ENCODE results near the gene NPLOC4. TPM values are rescaled to one million over a fixed set of nuclear protein-coding genes. Genes with fewer than 3 reads are reported as not detected.
"Not testable (repeated sequence)": the region's sequence is repeated elsewhere in the genome, so short reads cannot be mapped to it uniquely, and the experiment has no call there.

The NPLOC4 gene
- total RNA-seq, 3 donors from 2014 or later, result 153 to 201 (median 167) TPM

DNA sequence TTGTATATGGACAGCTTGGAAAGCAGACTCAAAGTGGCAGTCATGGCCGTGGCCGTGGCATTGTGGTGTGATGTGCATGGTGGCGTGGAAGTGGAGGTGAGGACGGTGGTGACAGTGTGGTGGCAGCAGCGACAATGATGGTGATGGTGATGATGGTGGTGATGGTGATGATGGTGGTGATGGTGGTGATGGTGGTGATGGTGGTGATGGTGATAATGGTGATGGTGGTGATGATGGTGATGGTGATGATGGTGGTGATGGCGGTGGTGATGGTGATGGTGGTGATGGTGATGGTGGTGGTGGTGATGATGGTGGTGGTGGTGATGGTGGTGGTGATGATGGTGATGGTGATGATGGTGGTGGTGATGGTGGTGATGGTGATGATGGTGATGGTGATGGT lies 105.9 kb downstream of the NPLOC4 start:
- DNase-seq; ATAC-seq; H3K4me3 Mint-ChIP-seq; H3K9me3 Mint-ChIP-seq; H3K4me1 Mint-ChIP-seq (ENCODE audit: low read depth); H3K36me3 Mint-ChIP-seq (ENCODE audit: insufficient read depth): not testable (repeated sequence)
- peaks cover 18% of the 10 kb centered on the region for H3K27me3 Mint-ChIP-seq (ENCODE audit: low read depth)

DNA sequence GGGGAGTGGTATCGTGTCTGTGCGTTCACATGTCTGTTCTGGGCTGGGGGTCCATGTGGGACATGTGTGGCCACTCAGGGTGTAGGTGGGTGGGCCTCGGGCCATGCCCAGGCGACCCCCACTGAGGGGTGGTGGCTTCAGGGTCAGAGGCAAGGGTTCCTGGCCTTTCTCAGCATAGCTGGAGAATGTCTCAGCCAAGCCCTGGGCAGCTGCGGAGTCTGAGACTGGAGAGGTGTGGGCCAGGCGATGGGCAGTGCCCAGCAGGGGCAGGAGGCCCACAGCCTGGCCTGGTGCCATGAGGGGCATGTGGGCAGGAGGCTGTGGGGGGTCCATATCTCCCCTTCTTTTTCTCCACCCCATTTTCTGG lies 107.5 kb downstream of the NPLOC4 start:
- Mint-ChIP-seq H3K4me3 (no peak overlapping the region), H3K4me1 (ENCODE audit: low read depth) (no peaks in the 10 kb centered on the region), H3K36me3 (ENCODE audit: insufficient read depth) (no peaks in the 10 kb centered on the region), H3K9me3 (no peaks in the 10 kb centered on the region), H3K27me3 (ENCODE audit: low read depth) (peaks cover 24% of the 10 kb centered on the region)
- DNase-seq, result no peak
- ATAC-seq, result no peak

DNA sequence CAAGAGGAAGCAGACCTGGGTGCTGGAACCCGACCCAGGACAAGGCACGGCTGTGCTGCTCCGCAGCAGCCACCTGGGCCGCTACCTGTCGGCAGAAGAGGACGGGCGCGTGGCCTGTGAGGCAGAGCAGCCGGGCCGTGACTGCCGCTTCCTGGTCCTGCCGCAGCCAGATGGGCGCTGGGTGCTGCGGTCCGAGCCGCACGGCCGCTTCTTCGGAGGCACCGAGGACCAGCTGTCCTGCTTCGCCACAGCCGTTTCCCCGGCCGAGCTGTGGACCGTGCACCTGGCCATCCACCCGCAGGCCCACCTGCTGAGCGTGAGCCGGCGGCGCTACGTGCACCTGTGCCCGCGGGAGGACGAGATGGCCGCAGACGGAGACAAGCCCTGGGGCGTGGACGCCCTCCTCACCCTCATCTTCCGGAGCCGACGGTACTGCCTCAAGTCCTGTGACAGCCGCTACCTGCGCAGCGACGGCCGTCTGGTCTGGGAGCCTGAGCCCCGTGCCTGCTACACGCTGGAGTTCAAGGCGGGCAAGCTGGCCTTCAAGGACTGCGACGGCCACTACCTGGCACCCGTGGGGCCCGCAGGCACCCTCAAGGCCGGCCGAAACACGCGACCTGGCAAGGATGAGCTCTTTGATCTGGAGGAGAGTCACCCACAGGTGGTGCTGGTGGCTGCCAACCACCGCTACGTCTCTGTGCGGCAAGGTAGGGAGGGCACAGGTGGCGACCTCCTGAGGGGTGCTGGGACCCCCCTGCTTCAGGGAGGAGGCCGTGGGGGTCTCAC lies 108.1 kb downstream of the NPLOC4 start:
- Mint-ChIP-seq H3K4me3 (no peak overlapping the region), H3K4me1 (ENCODE audit: low read depth) (no peaks in the 10 kb centered on the region), H3K36me3 (ENCODE audit: insufficient read depth) (no peaks in the 10 kb centered on the region), H3K9me3 (no peaks in the 10 kb centered on the region), H3K27me3 (ENCODE audit: low read depth) (peaks cover 21% of the 10 kb centered on the region)
- DNase-seq, result no peak
- no peak for ATAC-seq

DNA sequence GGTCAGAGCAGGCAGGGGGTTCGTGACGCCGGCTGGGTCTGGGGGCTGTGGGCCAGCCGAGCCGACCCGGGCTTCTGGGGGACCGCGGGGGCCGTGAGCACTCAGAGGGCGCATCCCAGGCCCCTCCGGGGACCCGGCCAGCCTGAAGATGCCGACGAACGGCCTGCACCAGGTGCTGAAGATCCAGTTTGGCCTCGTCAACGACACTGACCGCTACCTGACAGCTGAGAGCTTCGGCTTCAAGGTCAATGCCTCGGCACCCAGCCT lies 108.6 kb downstream of the NPLOC4 start:
- Mint-ChIP-seq H3K36me3 (ENCODE audit: insufficient read depth) (no peaks in the 10 kb centered on the region), H3K9me3 (no peaks in the 10 kb centered on the region), H3K4me3 (no peak overlapping the region), H3K4me1 (ENCODE audit: low read depth) (no peaks in the 10 kb centered on the region), H3K27me3 (ENCODE audit: low read depth) (peaks cover 18% of the 10 kb centered on the region)
- no peak for ATAC-seq
- no peak for DNase-seq

DNA sequence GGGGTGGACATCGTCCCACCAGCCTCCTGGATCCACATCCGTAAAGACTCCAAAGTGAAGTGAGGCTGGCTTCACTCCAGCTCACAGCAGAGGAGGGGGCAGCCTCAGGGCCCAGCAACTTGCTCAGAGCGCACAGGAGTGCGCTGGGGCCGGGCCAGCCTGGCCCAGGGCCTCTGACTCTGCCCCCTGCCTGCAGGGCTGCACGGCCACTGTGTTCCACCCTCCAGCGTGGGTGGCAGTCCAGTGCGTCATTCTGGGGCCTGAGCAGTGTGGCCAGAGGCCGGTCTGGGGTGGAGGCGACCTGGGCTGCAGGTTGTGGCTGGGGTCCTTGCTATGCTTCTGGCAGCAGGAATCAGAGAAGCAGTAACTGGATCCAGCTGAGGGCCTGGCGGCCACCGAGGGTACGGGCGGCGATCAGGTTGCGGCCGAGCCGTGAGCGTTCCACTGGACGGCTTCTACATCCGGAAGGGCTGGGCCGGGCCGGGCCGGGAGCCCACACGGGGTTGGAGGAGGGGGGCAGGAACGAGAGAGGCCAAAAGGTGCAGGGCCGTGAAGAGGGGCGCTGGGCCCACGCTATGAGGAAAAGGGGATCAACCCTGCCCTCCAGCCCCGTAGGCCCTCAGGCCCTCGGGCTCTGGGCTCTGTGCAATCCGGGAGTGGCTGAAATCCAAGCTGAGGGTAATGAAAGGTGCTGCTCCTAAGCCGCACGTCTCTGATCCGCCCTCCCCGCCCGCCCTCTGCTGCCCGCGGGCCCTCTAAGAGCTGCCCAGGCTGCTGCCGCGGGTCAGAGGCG lies 109.1 kb downstream of the NPLOC4 start, which contains the start of gene FSCN2:
Gene FSCN2, plus strand, starts transcription at position 787 of the 793 bp plus-strand sequence. CDS start 155 bp downstream, outside the sequence.
- Mint-ChIP-seq H3K4me3 (no peak within 1 kb of the TSS), H3K4me1 (ENCODE audit: low read depth) (no peaks in the 10 kb centered on the region), H3K36me3 (ENCODE audit: insufficient read depth) (no peaks in the 10 kb centered on the region), H3K27me3 (ENCODE audit: low read depth) (peaks cover 15% of the 10 kb centered on the region), H3K9me3 (no peaks in the 10 kb centered on the region)
- DNase-seq (no peak), ATAC-seq (no peak)

DNA sequence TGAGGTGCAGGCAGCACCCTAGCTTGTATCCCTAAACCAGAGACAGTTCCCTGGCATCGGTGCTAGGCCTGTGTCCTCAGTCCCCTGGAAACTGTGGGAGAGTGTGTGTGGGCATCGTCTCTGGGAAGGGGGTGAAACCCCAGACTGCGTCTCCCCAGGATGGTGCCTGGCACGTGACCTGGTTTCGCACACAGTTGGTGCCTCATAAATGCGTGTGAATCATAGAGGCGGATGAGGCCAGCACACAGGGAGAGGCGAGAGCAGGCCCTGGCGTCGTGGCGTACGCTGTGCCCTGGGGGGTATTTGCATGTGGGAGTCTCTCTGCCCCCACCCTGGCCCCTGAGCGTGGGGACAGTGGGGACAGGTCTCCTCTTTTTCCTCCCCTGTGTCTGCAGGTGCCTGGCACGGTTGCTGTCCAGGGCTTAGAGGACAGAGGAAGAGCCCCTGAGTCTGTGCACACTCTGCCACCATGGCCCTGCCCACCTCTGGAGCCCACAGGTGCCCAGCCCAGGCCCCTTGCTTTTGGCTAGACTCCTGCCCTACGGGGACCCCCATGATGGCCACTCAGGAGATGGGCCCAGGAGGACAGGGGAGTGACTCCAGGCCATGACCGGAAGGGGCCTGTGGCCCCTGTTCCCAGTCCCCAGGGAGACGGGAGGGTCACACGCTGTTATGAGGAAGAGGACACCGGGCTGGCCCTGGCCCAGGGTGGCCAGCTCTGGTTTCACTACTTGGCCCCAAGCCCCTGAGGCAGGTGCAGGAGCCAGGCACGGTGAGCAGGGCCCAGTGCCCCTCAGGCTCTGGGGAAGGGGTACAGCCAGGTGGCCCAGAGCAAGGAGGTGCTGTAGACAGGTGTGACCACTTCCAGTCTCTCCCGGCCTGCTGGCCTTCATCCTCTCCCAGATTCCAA lies 110.0 kb downstream of the NPLOC4 start:
- Mint-ChIP-seq H3K36me3 (ENCODE audit: insufficient read depth) (no peaks in the 10 kb centered on the region), H3K4me3 (no peak overlapping the region), H3K4me1 (ENCODE audit: low read depth) (no peaks in the 10 kb centered on the region), H3K27me3 (ENCODE audit: low read depth) (peaks cover 19% of the 10 kb centered on the region), H3K9me3 (no peaks in the 10 kb centered on the region)
- no peak for DNase-seq
- ATAC-seq, result peak in 1 of 2 donors; percentile 15

DNA sequence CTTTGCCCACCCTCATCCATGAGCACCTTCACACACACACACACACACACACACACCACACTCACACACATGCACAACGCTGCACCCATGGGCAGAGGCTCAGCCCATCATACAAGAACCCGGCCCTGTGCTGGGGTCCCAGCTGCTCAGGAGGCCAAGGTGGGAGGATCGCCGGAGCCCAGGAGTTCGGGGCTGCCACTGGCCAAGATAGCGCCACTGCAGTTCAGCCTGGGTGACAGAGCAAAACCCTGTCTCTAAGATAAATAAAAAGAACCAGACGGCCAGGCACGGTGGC lies 112.1 kb downstream of the NPLOC4 start:
- H3K9me3 Mint-ChIP-seq, result no peaks in the 10 kb centered on the region
- no peak overlapping the region for H3K4me3 Mint-ChIP-seq
- ATAC-seq (no peak), DNase-seq (no peak)
- H3K27me3 Mint-ChIP-seq (ENCODE audit: low read depth), result peaks cover 19% of the 10 kb centered on the region
- no peaks in the 10 kb centered on the region for H3K36me3 Mint-ChIP-seq (ENCODE audit: insufficient read depth)
- H3K4me1 Mint-ChIP-seq (ENCODE audit: low read depth), result peaks cover 4% of the 10 kb centered on the region

DNA sequence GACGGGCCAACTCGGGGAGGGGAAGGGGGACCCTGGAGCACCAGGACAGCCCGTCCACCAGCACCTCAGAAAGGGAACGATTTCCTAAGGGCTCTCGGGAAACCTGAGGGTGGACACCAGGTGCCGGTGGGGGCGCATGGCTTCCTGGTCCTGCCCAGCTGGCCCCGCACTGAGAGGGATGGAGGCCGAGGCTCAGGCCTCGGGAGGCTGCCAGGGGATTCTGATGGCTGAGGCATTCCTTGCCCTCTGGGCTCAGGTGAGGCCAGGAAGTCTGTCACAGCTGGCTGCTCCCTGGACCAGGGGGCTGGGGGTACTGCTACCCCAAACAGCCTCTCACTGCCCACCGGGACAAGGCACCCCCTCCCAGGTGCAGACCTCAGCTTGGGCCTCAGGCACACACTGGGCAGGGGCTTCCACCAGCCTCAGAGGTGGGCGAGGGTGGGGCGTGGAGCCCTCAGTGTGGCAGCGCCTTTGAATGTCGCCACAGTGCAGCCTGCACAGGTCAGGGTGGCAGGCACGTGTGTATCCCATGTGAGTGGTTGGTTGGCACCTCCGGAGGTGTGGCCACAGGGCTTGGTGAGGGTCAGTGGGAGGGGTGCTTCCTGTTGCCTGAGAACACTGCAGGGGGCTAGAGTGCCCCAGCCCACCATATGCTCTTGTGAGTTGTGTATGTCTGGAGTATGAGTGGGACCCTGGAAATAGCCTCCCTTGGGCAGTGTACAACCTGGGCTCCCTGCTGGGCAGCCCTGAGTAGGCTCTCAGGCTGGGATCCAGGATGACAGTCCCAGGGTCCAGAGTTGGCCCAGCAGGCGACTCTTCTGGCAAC lies 112.7 kb downstream of the NPLOC4 start:
- Mint-ChIP-seq H3K9me3 (no peaks in the 10 kb centered on the region), H3K4me3 (no peak overlapping the region), H3K36me3 (ENCODE audit: insufficient read depth) (no peaks in the 10 kb centered on the region), H3K27me3 (ENCODE audit: low read depth) (peaks cover 19% of the 10 kb centered on the region), H3K4me1 (ENCODE audit: low read depth) (peaks cover 4% of the 10 kb centered on the region)
- no peak for ATAC-seq
- no peak for DNase-seq

DNA sequence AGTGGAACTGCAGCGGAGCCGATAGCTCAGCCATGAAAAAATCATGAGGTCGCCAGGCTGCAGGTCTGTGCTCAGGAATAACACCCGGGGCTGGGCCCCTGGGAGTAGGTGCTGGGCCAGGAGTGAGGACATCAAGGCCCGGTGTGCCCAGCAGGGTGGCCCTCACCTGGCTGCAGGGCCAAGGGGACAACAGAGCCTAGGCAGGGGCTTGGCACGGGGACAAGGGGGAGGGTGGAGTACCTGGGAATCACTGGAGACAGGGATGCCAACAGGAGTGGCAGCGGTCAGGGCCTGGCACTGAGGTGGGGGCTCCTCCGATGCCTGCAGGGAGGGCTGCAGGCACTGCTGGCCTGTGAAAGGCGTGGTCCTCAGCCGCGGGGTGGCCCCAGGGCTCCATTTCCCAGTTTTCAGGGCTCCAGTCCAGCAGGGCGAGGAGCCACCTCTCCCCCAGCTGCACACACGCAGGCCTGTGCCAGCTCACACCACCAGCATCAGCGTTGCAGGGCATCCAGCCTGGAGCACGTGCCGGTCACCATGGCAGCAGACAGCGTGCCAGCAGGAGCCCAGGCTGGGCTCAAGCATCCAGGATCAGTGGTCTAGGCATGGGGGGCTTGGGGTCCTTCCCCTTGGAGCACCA lies 113.4 kb downstream of the NPLOC4 start:
- Mint-ChIP-seq H3K9me3 (no peaks in the 10 kb centered on the region), H3K36me3 (ENCODE audit: insufficient read depth) (no peaks in the 10 kb centered on the region), H3K4me1 (ENCODE audit: low read depth) (peaks cover 4% of the 10 kb centered on the region), H3K4me3 (no peak overlapping the region), H3K27me3 (ENCODE audit: low read depth) (peaks cover 19% of the 10 kb centered on the region)
- no peak for ATAC-seq
- DNase-seq, result no peak

DNA sequence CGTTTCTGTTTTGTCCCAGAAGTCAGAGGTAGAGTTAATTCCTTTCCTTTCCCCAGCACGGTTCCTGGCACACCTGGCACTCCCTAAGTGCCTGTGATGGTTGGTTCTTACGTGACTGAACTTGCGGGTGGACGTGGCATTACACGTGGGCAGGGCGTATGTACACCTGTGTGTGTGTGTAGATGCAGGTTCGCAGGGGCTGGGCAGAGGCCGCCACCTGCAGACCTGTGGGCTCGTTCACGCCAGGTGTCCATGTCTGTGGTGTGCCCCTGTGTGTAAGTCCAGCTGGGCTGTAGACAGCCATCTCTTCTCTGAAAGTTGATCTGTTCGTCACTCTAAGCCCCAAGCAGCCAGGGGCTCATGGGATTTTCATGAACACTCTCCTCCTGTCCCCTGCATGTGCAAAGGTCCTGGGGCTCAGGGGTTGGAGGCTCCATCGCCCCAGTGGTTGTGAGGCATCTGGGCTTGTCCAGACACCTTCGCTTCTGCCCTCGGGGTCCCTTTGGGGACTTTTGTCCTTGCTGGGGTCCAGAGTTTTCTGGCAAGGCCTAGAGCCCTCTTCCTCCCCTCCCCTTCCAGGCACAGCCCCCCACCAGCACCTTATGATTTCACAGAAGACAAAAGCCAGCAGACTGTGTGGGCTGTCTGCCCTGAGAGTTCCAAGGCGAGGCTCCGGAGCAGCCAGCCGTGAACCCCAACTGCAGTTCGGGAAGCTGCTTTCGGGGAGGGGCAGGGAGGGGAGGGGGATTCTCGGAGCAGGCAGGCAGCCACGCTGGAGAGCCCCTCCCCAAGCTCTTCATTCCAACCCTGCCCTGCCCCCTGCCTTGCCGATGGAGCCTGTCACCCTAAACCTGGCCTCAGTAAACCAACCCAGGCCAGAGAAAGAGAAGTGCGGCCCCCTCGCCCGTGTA lies 114.2 kb downstream of the NPLOC4 start:
- Mint-ChIP-seq H3K36me3 (ENCODE audit: insufficient read depth) (no peaks in the 10 kb centered on the region), H3K9me3 (no peaks in the 10 kb centered on the region), H3K4me1 (ENCODE audit: low read depth) (peaks cover 8% of the 10 kb centered on the region), H3K27me3 (ENCODE audit: low read depth) (peaks cover 19% of the 10 kb centered on the region), H3K4me3 (no peak overlapping the region)
- ATAC-seq (no peak), DNase-seq (no peak)

DNA sequence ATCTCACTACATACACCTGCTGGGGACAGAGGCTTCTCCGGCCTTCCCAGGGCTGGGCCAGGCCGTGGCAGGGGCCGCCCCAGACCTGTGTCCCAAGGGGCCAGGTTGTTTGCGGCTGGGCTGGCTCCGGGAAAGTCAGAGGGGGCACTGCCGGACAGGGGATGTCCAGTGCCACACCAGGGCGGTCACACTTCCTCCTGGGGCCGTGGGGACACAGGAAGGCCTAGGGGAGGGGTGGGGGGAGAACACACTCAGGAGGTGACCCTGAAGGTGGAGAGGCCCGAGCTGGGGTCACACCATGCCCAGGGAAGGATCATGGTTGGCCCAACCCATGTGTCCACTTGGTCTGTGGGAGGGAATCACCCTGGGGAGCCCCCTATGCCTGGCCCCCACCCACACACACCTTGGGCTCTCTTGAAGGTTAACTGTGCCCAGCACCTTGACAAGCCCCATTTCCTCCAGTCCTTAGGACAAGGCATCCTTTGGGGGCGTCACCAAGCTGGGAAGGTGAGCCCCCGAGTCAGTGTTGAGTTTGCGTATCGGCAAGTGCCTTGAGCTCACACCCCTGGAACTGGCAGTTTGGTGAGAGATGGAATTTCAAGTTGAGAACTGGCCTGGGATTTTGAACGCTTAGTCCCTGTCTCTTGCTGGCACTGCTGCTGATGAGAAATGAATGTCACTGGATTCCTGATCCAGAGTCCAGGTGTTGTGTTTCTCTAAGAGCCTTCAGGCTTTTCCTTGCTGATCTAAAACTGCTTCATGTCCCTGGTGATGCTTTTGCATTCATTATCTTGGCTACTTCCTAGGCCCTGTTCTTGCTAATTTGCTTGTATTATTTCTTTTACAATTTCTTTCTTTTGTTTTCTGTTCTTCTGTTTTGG lies 116.7 kb downstream of the NPLOC4 start:
- no peaks in the 10 kb centered on the region for H3K36me3 Mint-ChIP-seq (ENCODE audit: insufficient read depth)
- H3K27me3 Mint-ChIP-seq (ENCODE audit: low read depth), result peaks cover 12% of the 10 kb centered on the region
- no peak for ATAC-seq

More for the DNA sequence above, 116.7 kb downstream of the NPLOC4 start:
- peaks cover 20% of the 10 kb centered on the region for H3K4me1 Mint-ChIP-seq (ENCODE audit: low read depth)
- H3K4me3 Mint-ChIP-seq, result peak overlapping the region; percentile 4
- no peaks in the 10 kb centered on the region for H3K9me3 Mint-ChIP-seq
- no peak for DNase-seq

All from activated T-cell treated with anti-CD3 and anti-CD28 coated beads, Interleukin-2, amount 50 U/mL, for 4 hours (primary cell).